ENCODE data around the gene HCN3. TPM values are rescaled to one million over a fixed set of nuclear protein-coding genes. Genes with fewer than 3 reads are reported as not detected.

HCN3 gene
- total and polyA plus RNA-seq, 2 of the 8 experiments (the other 6 are each of a cell fraction or from before 2014, with no cell fraction given) = 6.4 to 7.3 TPM

GRCh38 chr1:155308493-155309422 lies 31.5 kb downstream of the HCN3 start, which contains the start of gene FDPS:
FDPS (plus strand) TSS chr1:155308866; CDS start chr1:155309790, 924 bp downstream.
- no peaks in the 10 kb centered on the region for H3K9me3 ChIP-seq (ENCODE audit: insufficient read depth in 2 of 2, low read depth in 1 of 2, low read length in 1 of 2)
- peak within 1 kb of the TSS; percentile 83 to 84 for H3K4me2 ChIP-seq (ENCODE audit: insufficient read depth in 1 of 2, low read depth in 2 of 2, low read length in 2 of 2)
- H2AK5ac ChIP-seq (ENCODE audit: low read depth, low read length) = peak within 1 kb of the TSS; percentile 42; the same call in 1 of the 2 replicates
- 1% methylated on average over 51 of the region's 51 CpGs; no CpG with 5 or more reads in 1 of the 2 experiments for WGBS, 2 experiments (ENCODE audit: extremely low coverage in 1 of 2, insufficient coverage in 1 of 2, insufficient read length in 1 of 2, insufficient replicate concordance in 2 of 2, low coverage in 1 of 2, low lambda C conversion rate in 2 of 2, missing lambda C conversion rate in 1 of 2)
- peaks cover 3 to 27% (median 13%) of the 10 kb centered on the region in 4 experiments; a peak in 6 of 8 replicates for H3K36me3 ChIP-seq (ENCODE audit: control insufficient read depth in 2 of 4, insufficient read depth in 4 of 4, low read length in 3 of 4)
- peak within 1 kb of the TSS; percentile 89 for H3K18ac ChIP-seq (ENCODE audit: extremely low read depth, low read length)
- peak within 1 kb of the TSS; percentile 82 to 88 (median 85) for H3K9ac ChIP-seq (replicated peaks in 1 of 4; ENCODE audit: extremely low read depth in 1 of 4, low read depth in 3 of 4, low read length in 3 of 4)
- ChIA-PET POLR2A (ENCODE audit: partially characterized antibody) (interaction anchor here (0.7 to 2.1 kb wide), 14 partner anchors 10 to 115 kb away, joined by 3 to 14 read pairs (median 4); partner anchors contain the start of genes CLK2, RUSC1 and SCAMP3), CTCF (ENCODE audit: partially characterized antibody) (interaction anchor here (1.3 to 6.4 kb wide), 12 partner anchors 9 to 67 kb away, joined by 5 to 103 read pairs (median 14); partner anchors contain the start of genes HCN3 and RUSC1)
- H4K8ac ChIP-seq (ENCODE audit: extremely low read depth, insufficient read depth, low read length) = peak within 1 kb of the TSS; percentile 88
- H3K4me3 ChIP-seq (ENCODE audit: extremely low read depth in 1 of 4, insufficient read depth in 2 of 4, low read depth in 3 of 4, low read length in 4 of 4) = peak within 1 kb of the TSS; percentile 79 to 100 (median 89)
- H3K27me3 ChIP-seq (replicated peaks in 1 of 4; ENCODE audit: control insufficient read depth in 3 of 4, extremely low read depth in 1 of 4, insufficient read depth in 3 of 4, low read length in 3 of 4) = no peaks in the 10 kb centered on the region; a peak in 1 of 7 replicates
- peak within 1 kb of the TSS; percentile 96 for H4K91ac ChIP-seq (replicated peaks; ENCODE audit: insufficient read length, low read length)
- H3K4me1 ChIP-seq (replicated peaks in 1 of 4; ENCODE audit: control insufficient read depth in 3 of 4, insufficient read depth in 4 of 4, low read length in 3 of 4) = peaks cover 0 to 8% (median 4%) of the 10 kb centered on the region in 4 experiments; a peak in 6 of 7 replicates
- peak within 1 kb of the TSS; percentile 65 for H3K27ac ChIP-seq (ENCODE audit: low read depth, low read length)
- peak within 1 kb of the TSS; percentile 93 for H3K4ac ChIP-seq (replicated peaks; ENCODE audit: insufficient read length, low read depth, low read length)
- peaks cover 8 to 36% of the 10 kb centered on the region in 2 experiments for H3K79me2 ChIP-seq (ENCODE audit: control insufficient read depth in 1 of 2, insufficient read depth in 2 of 2, low read length in 2 of 2)
- H2BK12ac ChIP-seq (ENCODE audit: low read depth, low read length) = peak within 1 kb of the TSS; percentile 77
- FAIRE-seq (peak; percentile 32), DNase-seq (ENCODE audit: low read depth in 1 of 2, low spot score in 2 of 2) (peak; percentile 89 to 97)
- peak within 1 kb of the TSS; percentile 91 for H2BK120ac ChIP-seq (replicated peaks; ENCODE audit: low read depth, low read length)
- peaks cover 5 to 20% of the 10 kb centered on the region in 2 experiments for H4K20me1 ChIP-seq (replicated peaks in 1 of 2; ENCODE audit: control insufficient read depth in 1 of 2, insufficient read depth in 2 of 2, low read length in 2 of 2)
- peak within 1 kb of the TSS; percentile 82 for H4K5ac ChIP-seq (ENCODE audit: insufficient read length, low read depth, low read length)
- H2BK15ac ChIP-seq (ENCODE audit: low read length) = peak within 1 kb of the TSS; percentile 85; the same call in 1 of the 2 replicates
- peak within 1 kb of the TSS; percentile 2 for H3K14ac ChIP-seq (ENCODE audit: insufficient read length)
- peaks cover 9% of the 10 kb centered on the region for H3K23me2 ChIP-seq (ENCODE audit: low read depth, low read length)
- H2BK20ac ChIP-seq (ENCODE audit: low read length) = peak within 1 kb of the TSS; percentile 15; the same call in 1 of the 2 replicates
- H3K79me1 ChIP-seq (ENCODE audit: low read depth, low read length) = peaks cover 16% of the 10 kb centered on the region; the same call in 1 of the 2 replicates
- H3K56ac ChIP-seq (replicated peaks; ENCODE audit: insufficient read length, low read depth, low read length) = peak within 1 kb of the TSS; percentile 91
- peak within 1 kb of the TSS; percentile 96 for H2BK5ac ChIP-seq (ENCODE audit: low read depth, low read length)
- H2AFZ ChIP-seq (ENCODE audit: low read length) = 0 out of 2 replicates have a peak within 1 kb of the TSS, but pooled peaks have one; percentile 47
- H3K23ac ChIP-seq (ENCODE audit: insufficient read length) = no peak within 1 kb of the TSS
- no peak for TF ChIP-seq CTBP2 (IDR thresholded peaks at IDR 0.05; ENCODE audit: borderline replicate concordance, insufficient read depth, insufficient read length, low read length)
- TF ChIP-seq SP2 (IDR thresholded peaks at IDR 0.05; ENCODE audit: low read length) = no peak
- TF ChIP-seq CHD2 (IDR thresholded peaks at IDR 0.05; ENCODE audit: low read length) = peak; percentile 92
- TF ChIP-seq, protein P1, sequence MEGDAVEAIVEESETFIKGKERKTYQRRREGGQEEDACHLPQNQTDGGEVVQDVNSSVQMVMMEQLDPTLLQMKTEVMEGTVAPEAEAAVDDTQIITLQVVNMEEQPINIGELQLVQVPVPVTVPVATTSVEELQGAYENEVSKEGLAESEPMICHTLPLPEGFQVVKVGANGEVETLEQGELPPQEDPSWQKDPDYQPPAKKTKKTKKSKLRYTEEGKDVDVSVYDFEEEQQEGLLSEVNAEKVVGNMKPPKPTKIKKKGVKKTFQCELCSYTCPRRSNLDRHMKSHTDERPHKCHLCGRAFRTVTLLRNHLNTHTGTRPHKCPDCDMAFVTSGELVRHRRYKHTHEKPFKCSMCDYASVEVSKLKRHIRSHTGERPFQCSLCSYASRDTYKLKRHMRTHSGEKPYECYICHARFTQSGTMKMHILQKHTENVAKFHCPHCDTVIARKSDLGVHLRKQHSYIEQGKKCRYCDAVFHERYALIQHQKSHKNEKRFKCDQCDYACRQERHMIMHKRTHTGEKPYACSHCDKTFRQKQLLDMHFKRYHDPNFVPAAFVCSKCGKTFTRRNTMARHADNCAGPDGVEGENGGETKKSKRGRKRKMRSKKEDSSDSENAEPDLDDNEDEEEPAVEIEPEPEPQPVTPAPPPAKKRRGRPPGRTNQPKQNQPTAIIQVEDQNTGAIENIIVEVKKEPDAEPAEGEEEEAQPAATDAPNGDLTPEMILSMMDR (IDR thresholded peaks at IDR 0.05; ENCODE audit: control extremely low read depth in 1 of 3, insufficient read depth in 1 of 3, low read depth in 1 of 3, low read length in 3 of 3) = 0 out of 4 replicates have a peak, but pooled peaks of 1 of the 3 experiments have one; percentile 7
- no peak for TF ChIP-seq CHD1 (IDR thresholded peaks at IDR 0.05; ENCODE audit: low read depth, low read length)
- peak; percentile 66 to 93; a peak in 3 of 4 replicates for TF ChIP-seq SIN3A (conservative IDR thresholded peaks at IDR 0.05 in 1 of 2, IDR thresholded peaks at IDR 0.05 in 1 of 2; ENCODE audit: low read depth in 1 of 2, low read length in 2 of 2)
- no peak for TF ChIP-seq CBX5 (IDR thresholded peaks at IDR 0.05; ENCODE audit: low read depth, low read length)

Measured in H1 (cell line).